GM06990 (cell line): ENCODE measurements around the gene RHNO1.

ENCODE experiments used
- DNase-seq: peaks from one replicate; pipeline ENCODE4 v3.0.0-alpha.2; 2011; ENCODE audit not compliant: insufficient read length; ENCODE audit errors: extremely low read depth
- H3K27me3 ChIP-seq: replicated peaks from 2 replicates; pipeline ENCODE4 v1.6.0; 2011; ENCODE audit warnings: low read length; ENCODE audit not compliant: control insufficient read depth, insufficient read depth
- H3K36me3 ChIP-seq: 2 replicates; pipeline ENCODE4 v1.5.1; 2011; ENCODE audit warnings: low read length; ENCODE audit not compliant: control insufficient read depth, insufficient read depth
- H3K4me3 ChIP-seq: replicated peaks from 2 replicates; pipeline ENCODE4 v1.5.1; 2011; ENCODE audit warnings: low read depth, mild to moderate bottlenecking, control low read depth, low read length
- CTCF ChIP-seq: IDR thresholded peaks from 2 replicates; pipeline ENCODE4 v1.5.1; 2011; ENCODE audit warnings: low read length, control low read depth, mild to moderate bottlenecking, inconsistent platforms; ENCODE audit not compliant: insufficient read depth, poor library complexity, severe bottlenecking

RHNO1 gene

GRCh38 chr12:2834581-2835491, 42.2 kb upstream of the RHNO1 start, which contains the start of gene NRIP2:
Gene NRIP2 (minus strand): TSS chr12:2835035. CDS start chr12:2834983, 52 bp downstream.
- no peak for TF ChIP-seq CTCF
- no peaks in the 10 kb centered on the region for H3K27me3 ChIP-seq
- no peak within 1 kb of the TSS for H3K4me3 ChIP-seq
- H3K36me3 ChIP-seq = peaks cover 7% of the 10 kb centered on the region
- no peak for DNase-seq

DNA sequence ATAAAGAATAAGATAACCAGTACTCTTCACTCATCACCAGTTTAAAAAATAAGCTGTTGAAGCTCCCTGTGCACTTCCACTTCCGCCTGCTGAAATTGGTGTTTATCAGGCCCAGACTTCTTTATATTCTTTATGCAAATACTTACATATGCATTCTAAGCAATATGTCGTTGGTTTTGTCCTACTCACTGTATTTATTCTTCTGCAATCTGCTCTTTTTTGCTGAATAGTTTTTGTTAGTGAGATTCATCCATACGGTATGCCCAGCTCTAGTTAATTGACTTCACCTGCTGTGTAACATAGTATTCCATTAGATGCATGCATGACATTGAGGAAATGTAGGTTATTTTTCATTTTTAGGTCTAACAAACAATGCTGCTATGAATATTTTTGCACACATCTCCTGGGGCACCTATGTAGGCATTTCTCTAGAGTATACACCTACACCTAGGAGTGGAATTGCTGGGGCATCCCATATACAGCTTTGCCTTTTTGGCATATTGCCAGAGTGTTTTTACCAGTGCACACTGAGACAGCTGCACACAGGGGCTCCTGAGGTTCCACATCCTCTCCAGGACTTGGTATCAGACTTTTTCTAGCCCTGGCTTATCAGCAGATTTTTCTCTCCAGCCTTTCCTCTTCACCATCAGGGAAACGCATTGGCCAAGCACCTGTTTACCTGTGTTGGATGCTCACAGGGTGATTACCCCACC, 41.2 kb upstream of the RHNO1 start:
- Histone ChIP-seq H3K27me3 (no peaks in the 10 kb centered on the region), H3K4me3 (no peak overlapping the region), H3K36me3 (peaks cover 2% of the 10 kb centered on the region)
- no peak for TF ChIP-seq CTCF
- no peak for DNase-seq

- Histone ChIP-seq H3K36me3 (peaks cover 2% of the 10 kb centered on the region), H3K27me3 (no peaks in the 10 kb centered on the region), H3K4me3 (no peak overlapping the region)
- no peak for TF ChIP-seq CTCF
- no peak for DNase-seq
Measured at GRCh38 chr12:2836574-2836973, 40.4 kb upstream of the RHNO1 start.

DNA sequence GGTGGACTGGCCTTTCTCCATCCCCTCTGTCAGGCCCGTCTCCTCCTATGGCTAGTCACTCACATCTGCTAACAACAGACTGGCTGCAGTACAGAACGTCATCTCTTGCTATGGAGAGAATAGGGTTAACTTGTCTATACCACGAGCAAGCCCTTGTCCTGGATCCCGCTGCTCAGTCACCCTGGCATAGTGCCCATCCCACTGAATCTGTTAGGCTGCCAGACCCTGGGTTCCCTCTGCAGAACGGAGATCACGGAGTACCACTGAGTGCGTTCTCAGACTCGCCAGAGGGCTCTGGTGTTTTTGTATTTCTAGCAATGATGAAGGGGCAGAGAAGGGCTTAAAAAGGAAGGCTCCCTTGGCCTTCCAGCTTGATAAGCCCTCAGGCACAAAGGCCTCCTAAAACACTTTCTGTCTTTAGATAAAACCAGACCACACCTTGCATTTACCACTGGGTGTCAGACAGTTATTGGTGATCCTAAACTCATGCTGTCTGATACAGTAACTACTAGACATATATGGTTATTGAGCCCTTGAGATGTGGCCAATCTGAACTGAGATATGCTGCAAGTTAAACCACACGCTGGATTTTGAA, 35.9 kb upstream of the RHNO1 start:
- Histone ChIP-seq H3K27me3 (no peaks in the 10 kb centered on the region), H3K4me3 (no peak overlapping the region), H3K36me3 (peaks cover 3% of the 10 kb centered on the region)
- TF ChIP-seq CTCF = no peak
- no peak for DNase-seq

GRCh38 chr12:2842948-2843347, 34.1 kb upstream of the RHNO1 start:
- DNase-seq = no peak
- H3K27me3 ChIP-seq = no peaks in the 10 kb centered on the region
- no peak for TF ChIP-seq CTCF
- peaks cover 1% of the 10 kb centered on the region for H3K36me3 ChIP-seq
- H3K4me3 ChIP-seq = no peak overlapping the region
